H54 (cell line): ENCODE measurements around the gene NDST1.

Experiments used
- DNase-seq: peaks from one replicate; pipeline ENCODE4 v3.0.0; 2011; ENCODE audit warnings: low spot score, mixed read lengths; ENCODE audit not compliant: insufficient read length
- FAIRE-seq: peaks from 3 replicates; lab custom pipeline; 2011; peaks lifted over from hg19 to GRCh38; lab: Jason Lieb, UNC
- POLR2A ChIP-seq: IDR thresholded peaks from 2 replicates; pipeline ENCODE4 v1.6.1; 2011; ENCODE audit warnings: low read depth, mild to moderate bottlenecking, low read length

NDST1 gene

GRCh38 chr5:150560401-150561191 is 52.7 kb downstream of the NDST1 start:
- TF ChIP-seq POLR2A, result no peak
- peak; percentile 67 for DNase-seq
- no peak for FAIRE-seq

- DNase-seq (no peak), FAIRE-seq (no peak)
- TF ChIP-seq POLR2A, result no peak
Measured at GRCh38 chr5:150561192-150561512, 53.2 kb downstream of the NDST1 start.

GRCh38 chr5:150561571-150562275 is 53.8 kb downstream of the NDST1 start:
- DNase-seq (no peak), FAIRE-seq (no peak)
- TF ChIP-seq POLR2A, result no peak

- FAIRE-seq, result no peak
- no peak for TF ChIP-seq POLR2A
- no peak for DNase-seq
Measured at GRCh38 chr5:150562832-150563231, 54.9 kb downstream of the NDST1 start.

GRCh38 chr5:150565868-150566267 is 57.9 kb downstream of the NDST1 start:
- DNase-seq, result no peak
- no peak for FAIRE-seq
- TF ChIP-seq POLR2A, result no peak

GRCh38 chr5:150567031-150567717 is 59.2 kb downstream of the NDST1 start:
- TF ChIP-seq POLR2A, result no peak
- no peak for FAIRE-seq
- no peak for DNase-seq

GRCh38 chr5:150568663-150569062 is 60.7 kb downstream of the NDST1 start:
- no peak for TF ChIP-seq POLR2A
- DNase-seq, result no peak
- no peak for FAIRE-seq

GRCh38 chr5:150570333-150570732 is 62.4 kb downstream of the NDST1 start:
- no peak for TF ChIP-seq POLR2A
- FAIRE-seq, result no peak

GRCh38 chr5:150571836-150572235 is 63.9 kb downstream of the NDST1 start:
- FAIRE-seq (no peak), DNase-seq (no peak)
- TF ChIP-seq POLR2A, result no peak

More at GRCh38 chr5:150570333-150570732, 62.4 kb downstream of the NDST1 start:
- no peak for DNase-seq

GRCh38 chr5:150573216-150573615 is 65.3 kb downstream of the NDST1 start:
- no peak for TF ChIP-seq POLR2A

GRCh38 chr5:150573867-150574817 is 66.2 kb downstream of the NDST1 start:
- no peak for TF ChIP-seq POLR2A
- DNase-seq, result peak; percentile 35
- FAIRE-seq, result no peak

More at GRCh38 chr5:150573216-150573615, 65.3 kb downstream of the NDST1 start:
- no peak for DNase-seq
- no peak for FAIRE-seq

- no peak for DNase-seq
- FAIRE-seq, result no peak
- TF ChIP-seq POLR2A, result no peak
Measured at GRCh38 chr5:150574818-150575547, 67.1 kb downstream of the NDST1 start.
